Panc1 (cell line): Measurements from ENCODE around the gene KAT2A.

Source experiments
- CTCF ChIP-seq: fragments of 450-650 bp; IDR thresholded peaks from 2 replicates; pipeline ENCODE4 v1.5.1; 2017; ENCODE audit warnings: mild to moderate bottlenecking
- POLR2AphosphoS5 ChIP-seq: IDR thresholded peaks from 2 replicates; pipeline ENCODE4 v1.6.1; 2012; ENCODE audit warnings: mild to moderate bottlenecking, low read depth, low read length, moderate library complexity
- REST ChIP-seq, 2 experiments: IDR thresholded peaks; 2 replicates each; pipeline ENCODE4 v1.6.1; 2011 to 2012; ENCODE audit warnings: low read depth in 2 of 2, control low read depth in 1 of 2, low read length in 1 of 2, mild to moderate bottlenecking in 1 of 2, moderate library complexity in 1 of 2; ENCODE audit not compliant: insufficient read depth in 1 of 2

GRCh38 chr17:42133461-42134041, 12.4 kb upstream of the KAT2A start:
- no peak for TF ChIP-seq CTCF
- no peak for TF ChIP-seq REST (IDR thresholded peaks at IDR 0.05; ENCODE audit: insufficient read depth in 1 of 2, low read depth in 2 of 2, low read length in 1 of 2)
- no peak for TF ChIP-seq POLR2AphosphoS5
